ENCODE measurements around the gene ABCA12. TPM values are rescaled to one million over a fixed set of nuclear protein-coding genes. Genes with fewer than 3 reads are reported as not detected.

ABCA12 gene
- total and polyA plus RNA-seq, 2 donors (not counting 3 experiments of a cell fraction or from before 2014, with no cell fraction given) = not detected

DNA sequence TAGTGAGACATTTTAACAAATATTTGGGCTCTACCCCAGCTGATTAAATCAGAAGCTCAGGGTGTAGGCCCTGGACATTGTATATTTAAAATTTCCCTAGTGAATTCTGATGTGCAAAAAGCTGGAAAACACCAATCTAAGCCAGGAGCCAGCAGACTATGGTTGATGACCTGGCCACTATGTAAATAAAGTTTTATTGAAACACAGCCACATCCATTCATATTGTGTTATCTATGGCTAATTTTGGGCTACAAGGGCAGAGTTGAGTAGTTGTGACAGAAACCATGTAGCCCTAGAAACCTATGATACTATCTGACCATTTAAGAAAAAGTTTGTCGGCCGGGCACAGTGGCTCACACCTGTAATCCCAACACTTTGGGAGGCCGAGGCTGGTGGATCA is 243.0 kb downstream of the ABCA12 start:
- intact Hi-C loops (cut with micrococcal nuclease) = no loop called here
- no peak overlapping the region for H3K27ac ChIP-seq (ENCODE audit: insufficient read depth, low read depth, low read length)
- peaks cover 2% of the 10 kb centered on the region for H3K9me1 ChIP-seq (replicated peaks; ENCODE audit: control insufficient read depth, extremely low read depth, insufficient read depth, low read length)
- no peak overlapping the region for H3K4me2 ChIP-seq (ENCODE audit: insufficient read depth, low read length)
- POLR2A ChIA-PET = no interaction called here
- H3K27me3 ChIP-seq (ENCODE audit: control insufficient read depth in 2 of 2, insufficient read depth in 2 of 2, low read length in 2 of 2) = no peaks in the 10 kb centered on the region
- no peaks in the 10 kb centered on the region for H3K4me1 ChIP-seq (ENCODE audit: control insufficient read depth, extremely low read depth, insufficient read depth, low read length)
- CTCF ChIA-PET = no interaction called here
- dilution Hi-C loops (cut with MboI; ENCODE audit: extremely low pct_ligation_motif_present, low sequenced_read_pairs) = no loop called here
- H4K20me1 ChIP-seq (replicated peaks; ENCODE audit: control insufficient read depth, extremely low read depth, insufficient read depth, low read length) = no peaks in the 10 kb centered on the region
- DNase-seq (ENCODE audit: low read depth, low spot score) = no peak
- no peak overlapping the region for H3K9ac ChIP-seq (replicated peaks; ENCODE audit: extremely low read depth, insufficient read depth, low read length)
- no peak overlapping the region for H2AFZ ChIP-seq (ENCODE audit: low read depth, low read length)
- no peaks in the 10 kb centered on the region for H3K9me3 ChIP-seq (replicated peaks; ENCODE audit: control insufficient read depth, insufficient read depth, low read length)
- no peaks in the 10 kb centered on the region for H3K36me3 ChIP-seq (ENCODE audit: control insufficient read depth in 2 of 2, extremely low read depth in 1 of 2, insufficient read depth in 2 of 2, low read length in 2 of 2)
- TF ChIP-seq EZH2 (IDR thresholded peaks at IDR 0.05; ENCODE audit: borderline replicate concordance, low read depth, low read length, severe bottlenecking) = no peak
- TF ChIP-seq FOS (IDR thresholded peaks at IDR 0.05; ENCODE audit: borderline replicate concordance, insufficient read depth, low read length) = no peak
- no peak for TF ChIP-seq GATA2 (IDR thresholded peaks at IDR 0.05; ENCODE audit: insufficient read depth, insufficient read length, low read depth, low read length)
- TF ChIP-seq, protein P1, sequence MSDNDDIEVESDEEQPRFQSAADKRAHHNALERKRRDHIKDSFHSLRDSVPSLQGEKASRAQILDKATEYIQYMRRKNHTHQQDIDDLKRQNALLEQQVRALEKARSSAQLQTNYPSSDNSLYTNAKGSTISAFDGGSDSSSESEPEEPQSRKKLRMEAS (IDR thresholded peaks at IDR 0.05; ENCODE audit: insufficient read depth, insufficient read length) = no peak
- TF ChIP-seq POLR2AphosphoS5 (IDR thresholded peaks at IDR 0.05; ENCODE audit: insufficient read depth, low read depth, low read length) = no peak
- TF ChIP-seq POLR2A (IDR thresholded peaks at IDR 0.05; ENCODE audit: low read depth, low read length) = no peak
- H3K4me3 ChIP-seq (replicated peaks in 1 of 3; ENCODE audit: insufficient read depth in 1 of 3, low read depth in 1 of 3, low read length in 3 of 3) = no peak overlapping the region
- no peaks in the 10 kb centered on the region for H3K79me2 ChIP-seq (ENCODE audit: control insufficient read depth, insufficient read depth, low read length)
- BruUV-seq (replicated peaks) = no TSS peak
- FAIRE-seq = no peak

- dilution Hi-C loops (cut with MboI; ENCODE audit: extremely low pct_ligation_motif_present, low sequenced_read_pairs) (no loop called here), intact Hi-C loops (cut with micrococcal nuclease) (loop anchor here (5.0 kb wide), 1 partner anchor 527 kb away; no protein-coding TSS in a partner anchor)
- no peaks in the 10 kb centered on the region for H3K79me2 ChIP-seq (ENCODE audit: control insufficient read depth, insufficient read depth, low read length)
- H3K9ac ChIP-seq (replicated peaks; ENCODE audit: extremely low read depth, insufficient read depth, low read length) = no peak overlapping the region
- no TSS peak for BruUV-seq (replicated peaks)
- no peaks in the 10 kb centered on the region for H3K27me3 ChIP-seq (ENCODE audit: control insufficient read depth in 2 of 2, insufficient read depth in 2 of 2, low read length in 2 of 2)
- H3K27ac ChIP-seq (ENCODE audit: insufficient read depth, low read depth, low read length) = no peak overlapping the region
- no peak for DNase-seq (ENCODE audit: low read depth, low spot score)
- TF ChIP-seq POLR2AphosphoS5 (IDR thresholded peaks at IDR 0.05; ENCODE audit: insufficient read depth, low read depth, low read length) (no peak), EZH2 (IDR thresholded peaks at IDR 0.05; ENCODE audit: borderline replicate concordance, low read depth, low read length, severe bottlenecking) (no peak), POLR2A (IDR thresholded peaks at IDR 0.05; ENCODE audit: low read depth, low read length) (no peak), GATA2 (IDR thresholded peaks at IDR 0.05; ENCODE audit: insufficient read depth, insufficient read length, low read depth, low read length) (no peak), MYC (IDR thresholded peaks at IDR 0.05; ENCODE audit: low read depth, low read length) (no peak), JUN (IDR thresholded peaks at IDR 0.05; ENCODE audit: borderline replicate concordance, insufficient read depth, insufficient read length, low read depth) (no peak), FOS (IDR thresholded peaks at IDR 0.05; ENCODE audit: borderline replicate concordance, insufficient read depth, low read length) (no peak)
- TF ChIP-seq, protein P1 (IDR thresholded peaks at IDR 0.05; ENCODE audit: insufficient read depth, insufficient read length) = no peak
- TF ChIP-seq, protein P2, sequence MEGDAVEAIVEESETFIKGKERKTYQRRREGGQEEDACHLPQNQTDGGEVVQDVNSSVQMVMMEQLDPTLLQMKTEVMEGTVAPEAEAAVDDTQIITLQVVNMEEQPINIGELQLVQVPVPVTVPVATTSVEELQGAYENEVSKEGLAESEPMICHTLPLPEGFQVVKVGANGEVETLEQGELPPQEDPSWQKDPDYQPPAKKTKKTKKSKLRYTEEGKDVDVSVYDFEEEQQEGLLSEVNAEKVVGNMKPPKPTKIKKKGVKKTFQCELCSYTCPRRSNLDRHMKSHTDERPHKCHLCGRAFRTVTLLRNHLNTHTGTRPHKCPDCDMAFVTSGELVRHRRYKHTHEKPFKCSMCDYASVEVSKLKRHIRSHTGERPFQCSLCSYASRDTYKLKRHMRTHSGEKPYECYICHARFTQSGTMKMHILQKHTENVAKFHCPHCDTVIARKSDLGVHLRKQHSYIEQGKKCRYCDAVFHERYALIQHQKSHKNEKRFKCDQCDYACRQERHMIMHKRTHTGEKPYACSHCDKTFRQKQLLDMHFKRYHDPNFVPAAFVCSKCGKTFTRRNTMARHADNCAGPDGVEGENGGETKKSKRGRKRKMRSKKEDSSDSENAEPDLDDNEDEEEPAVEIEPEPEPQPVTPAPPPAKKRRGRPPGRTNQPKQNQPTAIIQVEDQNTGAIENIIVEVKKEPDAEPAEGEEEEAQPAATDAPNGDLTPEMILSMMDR (IDR thresholded peaks at IDR 0.05; ENCODE audit: extremely low read depth in 1 of 2, insufficient read depth in 1 of 2, low read depth in 1 of 2, low read length in 2 of 2) = no peak
- CTCF ChIA-PET = no interaction called here
- H3K4me2 ChIP-seq (ENCODE audit: insufficient read depth, low read length) = no peak overlapping the region
- no peak overlapping the region for H3K4me3 ChIP-seq (replicated peaks in 1 of 3; ENCODE audit: insufficient read depth in 1 of 3, low read depth in 1 of 3, low read length in 3 of 3)
- H3K9me3 ChIP-seq (replicated peaks; ENCODE audit: control insufficient read depth, insufficient read depth, low read length) = no peaks in the 10 kb centered on the region
- no peaks in the 10 kb centered on the region for H3K9me1 ChIP-seq (replicated peaks; ENCODE audit: control insufficient read depth, extremely low read depth, insufficient read depth, low read length)
- H3K4me1 ChIP-seq (ENCODE audit: control insufficient read depth, extremely low read depth, insufficient read depth, low read length) = no peaks in the 10 kb centered on the region
- H2AFZ ChIP-seq (ENCODE audit: low read depth, low read length) = no peak overlapping the region
- POLR2A ChIA-PET = no interaction called here
- no peaks in the 10 kb centered on the region for H3K36me3 ChIP-seq (ENCODE audit: control insufficient read depth in 2 of 2, extremely low read depth in 1 of 2, insufficient read depth in 2 of 2, low read length in 2 of 2)
- FAIRE-seq = no peak
- no peaks in the 10 kb centered on the region for H4K20me1 ChIP-seq (replicated peaks; ENCODE audit: control insufficient read depth, extremely low read depth, insufficient read depth, low read length)
Measured at GRCh38 chr2:214889301-214889700, 249.1 kb downstream of the ABCA12 start.

Data from endothelial cell of umbilical vein (primary cell).